Measurements from ENCODE around the gene GNRHR. TPM values are rescaled to one million over a fixed set of nuclear protein-coding genes. Genes with fewer than 3 reads are reported as not detected.
"Not testable (repeated sequence)": the region's sequence is repeated elsewhere in the genome, so short reads cannot be mapped to it uniquely, and the experiment has no call there.

Gene GNRHR
- total RNA-seq, 1 donor from 2014 or later: not detected

GRCh38 chr4:67776746-67777145 is 22.6 kb upstream of the GNRHR start:
- Histone ChIP-seq H3K27me3 (ENCODE audit: control insufficient read depth, insufficient read depth, low read length) (no peaks in the 10 kb centered on the region), H3K36me3 (ENCODE audit: control insufficient read depth, insufficient read depth, low read length) (no peaks in the 10 kb centered on the region), H3K4me3 (ENCODE audit: low read depth, low read length) (no peak overlapping the region)
- TF ChIP-seq CTCF (IDR thresholded peaks at IDR 0.05; ENCODE audit: insufficient read depth, low read length, poor library complexity, severe bottlenecking): no peak
- no peak for DNase-seq (ENCODE audit: low read depth)

- Histone ChIP-seq H3K27me3 (ENCODE audit: control insufficient read depth, insufficient read depth, low read length) (no peaks in the 10 kb centered on the region), H3K36me3 (ENCODE audit: control insufficient read depth, insufficient read depth, low read length) (no peaks in the 10 kb centered on the region), H3K4me3 (ENCODE audit: low read depth, low read length) (no peak overlapping the region)
- no peak for TF ChIP-seq CTCF (IDR thresholded peaks at IDR 0.05; ENCODE audit: insufficient read depth, low read length, poor library complexity, severe bottlenecking)
- DNase-seq (ENCODE audit: low read depth): no peak
Measured at GRCh38 chr4:67770422-67770821, 16.2 kb upstream of the GNRHR start.

GRCh38 chr4:67765928-67766327 is 11.7 kb upstream of the GNRHR start:
- no peaks in the 10 kb centered on the region for H3K36me3 ChIP-seq (ENCODE audit: control insufficient read depth, insufficient read depth, low read length)
- no peak for DNase-seq (ENCODE audit: low read depth)
- H3K27me3 ChIP-seq (ENCODE audit: control insufficient read depth, insufficient read depth, low read length): no peaks in the 10 kb centered on the region
- no peak overlapping the region for H3K4me3 ChIP-seq (ENCODE audit: low read depth, low read length)
- no peak for TF ChIP-seq CTCF (IDR thresholded peaks at IDR 0.05; ENCODE audit: insufficient read depth, low read length, poor library complexity, severe bottlenecking)

- Histone ChIP-seq H3K27me3 (ENCODE audit: control insufficient read depth, insufficient read depth, low read length) (no peaks in the 10 kb centered on the region), H3K4me3 (ENCODE audit: low read depth, low read length) (no peak overlapping the region), H3K36me3 (ENCODE audit: control insufficient read depth, insufficient read depth, low read length) (no peaks in the 10 kb centered on the region)
- no peak for TF ChIP-seq CTCF (IDR thresholded peaks at IDR 0.05; ENCODE audit: insufficient read depth, low read length, poor library complexity, severe bottlenecking)
- DNase-seq (ENCODE audit: low read depth): no peak
Measured at GRCh38 chr4:67765401-67765800, 11.2 kb upstream of the GNRHR start.

GRCh38 chr4:67764183-67764582 is 10.0 kb upstream of the GNRHR start:
- H3K27me3 ChIP-seq (ENCODE audit: control insufficient read depth, insufficient read depth, low read length): no peaks in the 10 kb centered on the region
- no peak for DNase-seq (ENCODE audit: low read depth)
- no peak for TF ChIP-seq CTCF (IDR thresholded peaks at IDR 0.05; ENCODE audit: insufficient read depth, low read length, poor library complexity, severe bottlenecking)
- H3K4me3 ChIP-seq (ENCODE audit: low read depth, low read length): no peak overlapping the region
- no peaks in the 10 kb centered on the region for H3K36me3 ChIP-seq (ENCODE audit: control insufficient read depth, insufficient read depth, low read length)

- Histone ChIP-seq H3K4me3 (ENCODE audit: low read depth, low read length) (no peak overlapping the region), H3K36me3 (ENCODE audit: control insufficient read depth, insufficient read depth, low read length) (no peaks in the 10 kb centered on the region), H3K27me3 (ENCODE audit: control insufficient read depth, insufficient read depth, low read length) (no peaks in the 10 kb centered on the region)
- TF ChIP-seq CTCF (IDR thresholded peaks at IDR 0.05; ENCODE audit: insufficient read depth, low read length, poor library complexity, severe bottlenecking): no peak
- no peak for DNase-seq (ENCODE audit: low read depth)
Measured at GRCh38 chr4:67762086-67762485, 7.9 kb upstream of the GNRHR start.

- H3K36me3 ChIP-seq (ENCODE audit: control insufficient read depth, insufficient read depth, low read length); DNase-seq (ENCODE audit: low read depth); H3K27me3 ChIP-seq (ENCODE audit: control insufficient read depth, insufficient read depth, low read length); H3K4me3 ChIP-seq (ENCODE audit: low read depth, low read length): not testable (repeated sequence)
Measured at GRCh38 chr4:67756991-67757390, 2.8 kb upstream of the GNRHR start.
